Stimulated activated naive B cell treated with anti-CD40 and anti-IgM and Interleukin-4, amounts not matched to agents 10 μg/mL and 1 μg/mL and 100 μg/mL, for 72 hours (primary cell): Measurements from ENCODE around the gene RGS6.
A peak's percentile ranks its signal among the peaks of the same experiment; 100 is the strongest.

ENCODE experiments used
- ATAC-seq, 2 donors: fragments of 150-1000 bp; cut with Tn5 transposase; replicated peaks; 2 replicates each; pipeline ENCODE4 v1.10.0; 2021; ENCODE audit warnings: moderate library complexity in 1 of 2
- DNase-seq: peaks from one replicate; pipeline ENCODE4 v3.0.0; 2021
- H3K27ac Mint-ChIP-seq: one replicate; pipeline ENCODE4 v1.8.0; 2022; ENCODE audit warnings: mild to moderate bottlenecking, mixed read lengths
- H3K27me3 Mint-ChIP-seq, 2 donors: one replicate each; pipeline ENCODE4 v1.8.0; 2022; ENCODE audit warnings: mixed read lengths in 2 of 2
- H3K36me3 Mint-ChIP-seq, 2 donors: one replicate each; pipeline ENCODE4 v1.8.0; 2022; ENCODE audit warnings: mixed read lengths in 2 of 2, mild to moderate bottlenecking in 1 of 2
- H3K4me1 Mint-ChIP-seq, 2 donors: one replicate each; pipeline ENCODE4 v1.8.0; 2022; ENCODE audit warnings: mixed read lengths in 2 of 2, mild to moderate bottlenecking in 1 of 2
- H3K4me3 Mint-ChIP-seq, 2 donors: one replicate each; pipeline ENCODE4 v1.8.0; 2022; ENCODE audit warnings: mild to moderate bottlenecking in 2 of 2, mixed read lengths in 2 of 2, moderate library complexity in 1 of 2
- H3K9me3 Mint-ChIP-seq, 2 donors: one replicate each; pipeline ENCODE4 v1.8.0; 2022; ENCODE audit warnings: mixed read lengths in 2 of 2, mild to moderate bottlenecking in 1 of 2

RGS6 gene

GRCh38 chr14:72010474-72010873 lies 78.2 kb downstream of the RGS6 start:
- H3K27ac Mint-ChIP-seq: no peak overlapping the region

GRCh38 chr14:72013721-72014345 lies 81.6 kb downstream of the RGS6 start:
- no peaks in the 10 kb centered on the region for H3K4me1 Mint-ChIP-seq

More at GRCh38 chr14:72010474-72010873, 78.2 kb downstream of the RGS6 start:
- H3K27me3 Mint-ChIP-seq: peaks cover 19 to 29% of the 10 kb centered on the region in 2 donors
- H3K36me3 Mint-ChIP-seq: no peaks in the 10 kb centered on the region
- no peak for ATAC-seq
- H3K9me3 Mint-ChIP-seq: peaks cover 4 to 6% of the 10 kb centered on the region in 2 donors
- H3K4me1 Mint-ChIP-seq: no peaks in the 10 kb centered on the region
- DNase-seq: no peak
- H3K4me3 Mint-ChIP-seq: no peak overlapping the region

DNA sequence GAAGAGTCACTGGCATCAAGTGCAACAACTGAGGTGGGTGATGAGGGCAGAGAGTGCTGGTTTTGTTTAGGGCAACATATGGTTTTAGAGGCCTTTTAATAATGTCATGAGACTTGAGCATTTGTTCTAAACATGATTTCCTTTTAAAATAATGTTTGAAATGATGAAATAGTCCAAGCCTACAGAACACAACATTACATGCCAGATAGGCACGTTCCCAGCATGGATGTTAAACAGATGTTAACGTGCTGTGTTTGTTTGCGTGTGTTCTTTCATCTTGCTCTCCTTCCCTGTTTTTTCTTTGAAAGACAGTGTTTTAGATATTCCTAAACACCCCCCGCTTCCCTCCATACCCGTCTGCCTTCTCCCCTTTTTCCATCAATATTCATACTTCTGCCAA lies 82.3 kb downstream of the RGS6 start:
- ATAC-seq (no peak), DNase-seq (no peak)

More at GRCh38 chr14:72013721-72014345, 81.6 kb downstream of the RGS6 start:
- H3K9me3 Mint-ChIP-seq: peaks cover 4 to 6% of the 10 kb centered on the region in 2 donors
- ATAC-seq: no peak
- no peak for DNase-seq
- H3K36me3 Mint-ChIP-seq: no peaks in the 10 kb centered on the region
- no peak overlapping the region for H3K27ac Mint-ChIP-seq
- no peak overlapping the region for H3K4me3 Mint-ChIP-seq
- H3K27me3 Mint-ChIP-seq: peaks cover 19 to 24% of the 10 kb centered on the region in 2 donors

GRCh38 chr14:72017290-72017689 lies 85.1 kb downstream of the RGS6 start:
- Mint-ChIP-seq H3K9me3 (peaks cover 4 to 6% of the 10 kb centered on the region in 2 donors), H3K4me3 (no peak overlapping the region), H3K4me1 (no peaks in the 10 kb centered on the region), H3K27ac (no peak overlapping the region), H3K36me3 (no peaks in the 10 kb centered on the region), H3K27me3 (peaks cover 29 to 32% of the 10 kb centered on the region in 2 donors)
- DNase-seq (no peak), ATAC-seq (no peak)

More for the DNA sequence above, 82.3 kb downstream of the RGS6 start:
- H3K4me3 Mint-ChIP-seq: no peak overlapping the region
- no peaks in the 10 kb centered on the region for H3K36me3 Mint-ChIP-seq
- peaks cover 18 to 27% of the 10 kb centered on the region in 2 donors for H3K27me3 Mint-ChIP-seq
- H3K27ac Mint-ChIP-seq: no peak overlapping the region
- no peaks in the 10 kb centered on the region for H3K4me1 Mint-ChIP-seq
- peaks cover 4 to 6% of the 10 kb centered on the region in 2 donors for H3K9me3 Mint-ChIP-seq

DNA sequence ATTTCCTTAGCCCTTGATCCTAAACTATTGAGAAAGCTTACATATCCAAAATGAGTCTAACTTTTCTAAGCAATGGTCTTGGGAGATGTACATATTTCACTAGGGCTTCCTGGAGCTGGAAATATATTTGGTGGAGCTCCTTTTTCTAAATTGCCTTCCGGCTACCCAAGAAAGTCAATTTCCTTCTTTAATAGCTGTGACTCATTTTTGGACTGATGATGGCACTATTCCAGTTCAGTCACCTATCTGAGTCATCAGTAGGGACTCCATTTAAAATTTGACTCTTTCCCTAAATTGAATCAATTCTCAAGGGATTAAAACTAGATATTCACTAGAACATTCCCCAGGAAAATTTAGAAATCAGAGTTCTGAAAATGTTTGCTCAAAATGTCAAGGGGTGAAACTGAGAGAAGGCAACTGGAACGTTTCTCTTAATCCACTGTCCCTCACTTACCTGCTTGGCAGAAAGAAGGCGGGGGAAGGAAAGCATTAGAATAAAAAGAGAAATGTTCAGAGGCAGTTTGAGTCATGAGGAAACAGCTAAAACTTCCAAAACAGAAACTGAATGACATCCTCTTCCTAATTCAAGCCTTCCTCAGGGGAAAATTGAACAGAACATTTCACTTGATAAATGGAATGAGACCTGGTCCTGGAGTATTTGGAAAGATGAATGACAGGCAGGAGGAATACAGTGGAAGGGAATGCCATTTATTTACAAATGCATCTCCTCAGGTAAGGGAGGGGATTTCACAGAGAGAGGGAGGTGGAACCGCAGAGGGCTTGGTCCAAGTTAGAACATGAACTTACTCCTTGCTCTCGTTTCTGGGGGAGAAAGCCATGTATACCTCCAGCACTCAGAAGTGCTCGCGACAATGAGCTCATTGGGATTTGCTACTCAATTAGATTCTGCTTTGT lies 91.2 kb downstream of the RGS6 start:
- Mint-ChIP-seq H3K36me3 (no peaks in the 10 kb centered on the region), H3K4me3 (no peak overlapping the region), H3K27ac (no peak overlapping the region), H3K27me3 (peaks cover 25 to 27% of the 10 kb centered on the region in 2 donors), H3K9me3 (no peaks in the 10 kb centered on the region), H3K4me1 (peaks cover 7 to 8% of the 10 kb centered on the region in 2 donors)
- DNase-seq (no peak), ATAC-seq (peak; percentile 35 to 52)

DNA sequence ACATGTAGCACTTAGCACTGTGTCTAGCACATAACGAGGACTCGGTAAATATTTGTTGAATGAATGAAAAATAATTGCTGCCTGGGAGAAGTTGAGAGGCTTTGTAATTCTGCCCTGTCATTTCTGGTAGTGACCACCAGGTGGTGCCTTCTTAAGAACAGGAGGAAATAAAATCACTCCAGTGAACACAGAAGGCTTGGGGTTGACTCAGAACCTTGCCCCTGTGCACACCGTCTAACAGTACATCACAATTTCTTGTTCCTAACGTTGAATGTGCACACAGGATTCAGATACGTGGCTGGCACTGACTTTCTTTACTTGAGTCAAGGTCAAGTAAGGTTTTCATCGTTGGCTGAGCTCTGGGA lies 91.8 kb downstream of the RGS6 start:
- Mint-ChIP-seq H3K27ac (no peak overlapping the region), H3K4me3 (no peak overlapping the region), H3K36me3 (no peaks in the 10 kb centered on the region), H3K9me3 (no peaks in the 10 kb centered on the region), H3K27me3 (peaks cover 22 to 27% of the 10 kb centered on the region in 2 donors), H3K4me1 (peaks cover 7 to 8% of the 10 kb centered on the region in 2 donors)
- ATAC-seq: peak; percentile 84 to 87
- DNase-seq: peak; percentile 15

DNA sequence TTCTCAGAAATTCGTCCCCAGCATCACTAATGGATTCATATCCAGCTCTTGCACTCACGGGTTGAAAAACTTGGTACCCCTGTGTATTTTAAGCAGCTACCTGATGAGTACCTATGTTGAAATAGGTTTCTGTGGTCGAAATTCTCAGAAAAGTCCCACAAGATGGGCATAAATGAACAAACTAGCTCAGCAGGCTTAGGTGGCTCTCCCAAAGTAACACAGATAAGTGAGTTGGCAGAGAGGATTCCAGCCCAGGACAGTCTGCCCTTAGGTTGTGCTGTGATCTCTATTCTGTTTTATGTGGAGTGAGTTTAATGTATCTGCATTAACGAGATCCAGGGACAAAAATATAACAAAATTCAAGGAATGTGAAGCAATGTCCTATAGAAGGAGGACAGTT lies 92.3 kb downstream of the RGS6 start:
- no peak for ATAC-seq
- DNase-seq: no peak
- no peaks in the 10 kb centered on the region for H3K9me3 Mint-ChIP-seq
- no peaks in the 10 kb centered on the region for H3K36me3 Mint-ChIP-seq
- H3K27me3 Mint-ChIP-seq: peaks cover 27 to 28% of the 10 kb centered on the region in 2 donors
- peaks cover 7 to 8% of the 10 kb centered on the region in 2 donors for H3K4me1 Mint-ChIP-seq
- no peak overlapping the region for H3K4me3 Mint-ChIP-seq
- H3K27ac Mint-ChIP-seq: no peak overlapping the region

GRCh38 chr14:72026536-72026935 lies 94.3 kb downstream of the RGS6 start:
- H3K27me3 Mint-ChIP-seq: peaks cover 22 to 23% of the 10 kb centered on the region in 2 donors
- H3K9me3 Mint-ChIP-seq: peaks cover 2 to 4% of the 10 kb centered on the region in 2 donors
- peaks cover 7 to 8% of the 10 kb centered on the region in 2 donors for H3K4me1 Mint-ChIP-seq

DNA sequence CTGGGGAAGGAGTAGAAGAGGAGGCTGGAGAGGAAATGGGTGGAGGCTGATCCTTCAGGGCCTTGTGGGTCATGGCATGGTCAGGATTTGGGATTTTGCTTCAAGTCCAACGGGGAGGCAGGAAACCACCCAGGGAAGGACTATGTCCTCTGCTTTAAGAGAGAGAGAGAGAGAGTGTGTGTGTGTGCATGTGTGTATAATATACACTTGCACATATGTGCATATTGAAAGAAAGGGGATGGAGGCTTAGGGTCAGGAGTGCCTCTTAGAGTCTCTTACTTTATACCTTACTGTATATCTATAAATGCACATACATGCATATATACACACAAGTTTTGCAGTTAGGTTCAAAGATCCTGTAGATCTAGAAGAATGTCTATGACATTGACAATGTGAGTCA lies 94.8 kb downstream of the RGS6 start:
- ATAC-seq: no peak
- Mint-ChIP-seq H3K4me1 (peaks cover 7 to 8% of the 10 kb centered on the region in 2 donors), H3K27me3 (peaks cover 18 to 19% of the 10 kb centered on the region in 2 donors), H3K27ac (no peak overlapping the region), H3K36me3 (peaks cover 0 to 1% of the 10 kb centered on the region in 2 donors), H3K9me3 (peaks cover 2 to 4% of the 10 kb centered on the region in 2 donors), H3K4me3 (no peak overlapping the region)
- DNase-seq: no peak

More at GRCh38 chr14:72026536-72026935, 94.3 kb downstream of the RGS6 start:
- H3K27ac Mint-ChIP-seq: no peak overlapping the region
- DNase-seq (no peak), ATAC-seq (no peak)
- no peak overlapping the region for H3K4me3 Mint-ChIP-seq
- H3K36me3 Mint-ChIP-seq: peaks cover 0 to 1% of the 10 kb centered on the region in 2 donors

DNA sequence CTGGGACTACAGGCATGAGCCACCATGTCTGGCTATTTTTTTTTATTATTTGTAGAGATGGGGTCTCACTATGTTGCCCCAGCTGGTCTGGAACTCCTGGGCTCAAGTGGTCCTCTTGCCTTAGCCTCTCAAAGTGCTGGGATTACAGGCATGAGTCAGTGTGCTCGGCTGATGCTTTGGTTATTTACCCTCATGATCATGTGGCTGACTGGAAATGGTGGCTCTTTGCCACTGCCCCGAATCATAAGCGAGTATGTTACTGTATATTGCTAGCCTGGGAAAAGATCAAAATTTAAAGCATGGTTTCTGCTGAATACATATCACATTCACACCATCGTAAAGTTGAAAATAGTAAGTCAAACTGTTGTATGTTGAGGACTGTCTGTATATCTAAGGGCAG lies 101.1 kb downstream of the RGS6 start:
- Mint-ChIP-seq H3K9me3 (peaks cover 3 to 4% of the 10 kb centered on the region in 2 donors), H3K4me1 (no peaks in the 10 kb centered on the region)
- no peak for ATAC-seq

GRCh38 chr14:72040528-72040927 lies 108.3 kb downstream of the RGS6 start:
- Mint-ChIP-seq H3K4me3 (no peak overlapping the region), H3K27me3 (peaks cover 27 to 28% of the 10 kb centered on the region in 2 donors), H3K4me1 (no peaks in the 10 kb centered on the region), H3K27ac (no peak overlapping the region), H3K36me3 (peaks cover 0 to 4% of the 10 kb centered on the region in 2 donors), H3K9me3 (peaks cover 17 to 21% of the 10 kb centered on the region in 2 donors)
- DNase-seq (no peak), ATAC-seq (no peak)

More for the DNA sequence above, 101.1 kb downstream of the RGS6 start:
- no peak for DNase-seq
- H3K36me3 Mint-ChIP-seq: peaks cover 0 to 1% of the 10 kb centered on the region in 2 donors
- H3K27me3 Mint-ChIP-seq: peaks cover 8 to 21% of the 10 kb centered on the region in 2 donors
- H3K27ac Mint-ChIP-seq: no peak overlapping the region
- no peak overlapping the region for H3K4me3 Mint-ChIP-seq

DNA sequence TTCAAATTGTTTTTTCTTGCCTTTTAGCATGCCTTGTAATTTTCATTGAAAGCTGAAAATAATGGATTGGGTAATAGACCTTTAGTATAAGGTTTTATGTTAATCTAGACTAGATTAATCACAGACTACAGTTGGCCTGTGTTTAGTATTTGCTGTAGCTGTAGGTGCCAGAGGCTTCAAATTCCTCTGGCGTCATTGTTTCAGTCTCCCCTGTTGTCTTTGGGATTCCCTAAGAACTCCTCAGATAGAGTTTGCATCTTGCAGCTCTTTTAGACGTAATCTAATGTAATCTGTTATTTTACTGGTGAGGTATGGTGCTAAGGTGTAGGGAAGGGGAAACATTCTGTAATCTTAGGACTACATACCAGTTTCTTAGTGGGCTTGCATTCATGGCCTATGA lies 113.0 kb downstream of the RGS6 start:
- Mint-ChIP-seq H3K27ac (no peak overlapping the region), H3K36me3 (peaks cover 0 to 3% of the 10 kb centered on the region in 2 donors), H3K27me3 (peaks cover 26 to 39% of the 10 kb centered on the region in 2 donors), H3K9me3 (peaks cover 12 to 18% of the 10 kb centered on the region in 2 donors), H3K4me3 (no peak overlapping the region), H3K4me1 (peaks cover 0 to 8% of the 10 kb centered on the region in 2 donors)
- ATAC-seq (no peak), DNase-seq (no peak)

DNA sequence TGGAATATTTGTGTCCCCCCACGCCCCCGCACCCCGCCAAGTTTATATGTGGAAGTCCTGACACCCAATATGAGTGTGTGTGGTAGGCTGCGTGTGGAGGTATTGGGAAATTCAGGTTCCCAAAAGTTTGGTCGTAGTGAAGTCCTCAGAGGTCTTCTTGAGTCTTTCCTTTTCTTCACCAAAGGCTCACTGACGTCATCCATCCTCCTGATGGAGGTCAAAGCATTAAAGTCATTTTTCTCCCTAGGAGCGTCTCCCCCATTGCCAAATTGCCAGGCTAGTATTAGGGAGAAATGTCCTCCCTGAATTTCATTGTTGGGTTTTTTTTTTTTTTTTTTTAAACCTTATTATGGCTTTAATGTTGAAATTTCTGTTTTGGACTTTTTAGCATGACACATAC lies 113.7 kb downstream of the RGS6 start:
- no peak for ATAC-seq
- no peaks in the 10 kb centered on the region for H3K36me3 Mint-ChIP-seq
- no peak for DNase-seq
- no peak overlapping the region for H3K4me3 Mint-ChIP-seq
- H3K4me1 Mint-ChIP-seq: peaks cover 0 to 8% of the 10 kb centered on the region in 2 donors
- peaks cover 24 to 39% of the 10 kb centered on the region in 2 donors for H3K27me3 Mint-ChIP-seq
- peaks cover 7 to 12% of the 10 kb centered on the region in 2 donors for H3K9me3 Mint-ChIP-seq
- no peak overlapping the region for H3K27ac Mint-ChIP-seq

DNA sequence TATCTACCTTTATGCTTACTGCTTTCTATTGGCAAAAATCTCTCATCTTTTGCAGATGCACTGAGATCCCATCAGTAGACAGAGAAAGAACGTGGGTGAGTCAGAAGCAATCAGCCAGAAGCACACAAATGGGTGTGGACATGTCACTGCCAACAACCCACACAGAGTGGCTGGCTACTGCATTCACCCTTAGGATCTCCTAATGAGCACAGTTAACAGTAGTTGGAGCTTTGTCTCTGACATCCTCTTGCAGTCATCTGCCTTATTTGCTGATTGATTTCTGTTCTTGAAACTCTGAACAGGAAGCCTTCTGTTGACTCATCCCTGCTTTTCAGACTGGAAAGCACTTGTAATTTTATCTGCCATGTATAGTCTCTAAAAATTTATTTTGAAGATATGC lies 117.2 kb downstream of the RGS6 start:
- DNase-seq (peak; percentile 18), ATAC-seq (peak; percentile 83 to 99)
- no peaks in the 10 kb centered on the region for H3K9me3 Mint-ChIP-seq
- no peak overlapping the region for H3K4me3 Mint-ChIP-seq
- no peaks in the 10 kb centered on the region for H3K36me3 Mint-ChIP-seq
- H3K27ac Mint-ChIP-seq: no peak overlapping the region
- H3K27me3 Mint-ChIP-seq: peaks cover 30 to 50% of the 10 kb centered on the region in 2 donors
- H3K4me1 Mint-ChIP-seq: peaks cover 0 to 8% of the 10 kb centered on the region in 2 donors
